ENCODE measurements around the gene TMEM95.
A peak's percentile ranks its signal among the peaks of the same experiment; 100 is the strongest.
"Not testable (repeated sequence)": the region's sequence is repeated elsewhere in the genome, so short reads cannot be mapped to it uniquely, and the experiment has no call there.

Gene TMEM95

GRCh38 chr17:7355573-7355972 is 617 bp downstream of the TMEM95 start:
- no peak for DNase-seq (ENCODE audit: low read depth)
- TF ChIP-seq CTCF (IDR thresholded peaks at IDR 0.05; ENCODE audit: low read length, missing control alignments), result no peak
- H3K4me3 ChIP-seq (replicated peaks; ENCODE audit: low read depth, low read length), result no peak overlapping the region

DNA sequence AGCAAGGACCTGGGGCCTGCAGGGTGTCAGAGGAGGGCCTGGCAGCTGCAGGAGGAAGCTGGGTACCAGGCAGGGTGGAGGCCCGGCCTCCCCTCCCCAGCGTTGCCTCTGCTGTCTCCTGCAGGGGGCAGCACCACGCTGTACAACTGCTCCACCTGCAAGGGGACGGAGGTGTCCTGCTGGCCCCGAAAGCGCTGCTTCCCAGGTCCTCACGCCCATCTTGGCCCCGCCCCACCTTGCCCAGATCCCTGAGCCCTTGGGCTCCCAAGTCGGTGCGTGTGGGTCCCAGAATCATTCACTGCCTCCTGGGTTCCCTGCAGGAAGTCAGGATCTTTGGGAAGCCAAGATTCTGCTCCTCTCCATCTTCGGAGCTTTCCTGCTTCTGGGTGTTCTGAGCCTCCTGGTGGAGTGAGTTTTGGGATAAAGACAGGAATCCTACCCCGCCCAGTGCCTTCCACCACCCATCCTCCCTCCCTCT is 1.2 kb downstream of the TMEM95 start:
- peak; percentile 80 for TF ChIP-seq CTCF (IDR thresholded peaks at IDR 0.05; ENCODE audit: low read length, missing control alignments)
- H3K4me3 ChIP-seq (replicated peaks; ENCODE audit: low read depth, low read length), result no peak overlapping the region
- peak; percentile 74 for DNase-seq (ENCODE audit: low read depth)

- no peak for DNase-seq (ENCODE audit: low read depth)
- H3K4me3 ChIP-seq (replicated peaks; ENCODE audit: low read depth, low read length), result no peak overlapping the region
- TF ChIP-seq CTCF (IDR thresholded peaks at IDR 0.05; ENCODE audit: low read length, missing control alignments), result no peak
Measured at GRCh38 chr17:7356756-7357155, 1.8 kb downstream of the TMEM95 start.

DNA sequence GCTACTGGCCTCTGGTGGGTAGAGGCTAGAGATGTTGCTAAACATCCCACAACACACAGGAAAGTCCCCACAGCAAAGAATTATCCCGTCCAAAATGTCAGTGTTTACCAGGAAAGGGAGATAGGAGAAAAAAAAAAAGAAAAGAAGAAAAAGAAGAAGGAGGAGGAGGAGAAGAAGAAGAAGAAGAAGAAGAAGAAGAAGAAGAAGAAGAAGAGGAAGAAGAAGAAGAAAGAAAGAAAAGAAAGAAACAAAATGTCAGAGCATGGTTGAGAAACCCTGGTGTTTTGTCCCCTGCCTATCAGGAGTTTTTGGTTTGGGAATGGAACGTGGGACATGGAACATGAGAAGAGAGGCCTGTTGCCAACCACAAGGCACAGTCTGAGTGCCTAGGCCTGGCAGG is 2.4 kb downstream of the TMEM95 start:
- DNase-seq (ENCODE audit: low read depth), result no peak
- no peak overlapping the region for H3K4me3 ChIP-seq (replicated peaks; ENCODE audit: low read depth, low read length)
- TF ChIP-seq CTCF (IDR thresholded peaks at IDR 0.05; ENCODE audit: low read length, missing control alignments), result no peak

- no peak for TF ChIP-seq CTCF (IDR thresholded peaks at IDR 0.05; ENCODE audit: low read length, missing control alignments)
- no peak for DNase-seq (ENCODE audit: low read depth)
- no peak overlapping the region for H3K4me3 ChIP-seq (replicated peaks; ENCODE audit: low read depth, low read length)
Measured at GRCh38 chr17:7361906-7362305, 7.0 kb downstream of the TMEM95 start.

- no peak overlapping the region for H3K4me3 ChIP-seq (replicated peaks; ENCODE audit: low read depth, low read length)
- TF ChIP-seq CTCF (IDR thresholded peaks at IDR 0.05; ENCODE audit: low read length, missing control alignments), result no peak
- no peak for DNase-seq (ENCODE audit: low read depth)
Measured at GRCh38 chr17:7363311-7363710, 8.4 kb downstream of the TMEM95 start.

DNA sequence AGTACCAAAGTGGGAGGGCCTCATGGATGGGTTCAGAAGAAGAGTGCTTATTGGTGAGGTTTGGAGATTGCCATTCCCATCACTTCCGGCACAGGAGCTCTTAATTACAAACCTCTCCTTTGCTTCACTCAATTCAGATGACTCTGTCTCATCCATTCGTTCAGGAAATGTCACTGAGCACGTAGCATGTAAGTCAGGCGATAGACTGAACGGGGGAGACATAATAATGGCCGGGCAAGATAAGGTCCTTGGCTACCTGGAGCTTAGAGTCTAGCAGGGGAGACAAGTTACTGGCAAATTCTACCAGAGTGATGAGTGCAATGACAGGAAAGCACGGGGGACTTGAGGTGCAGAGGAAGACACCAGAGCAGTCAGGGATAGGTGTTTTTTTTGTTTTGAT is 11.0 kb downstream of the TMEM95 start:
- not testable (repeated sequence) for DNase-seq (ENCODE audit: low read depth); H3K4me3 ChIP-seq (replicated peaks; ENCODE audit: low read depth, low read length)
